Stimulated activated CD8-positive, alpha-beta memory T cell treated with anti-CD3 and anti-CD28 coated beads, Interleukin-7, amount 100 ng/mL, for 24 hours (primary cell): ENCODE results near the gene MINAR2.

ENCODE experiments used
- DNase-seq: peaks from one replicate; pipeline ENCODE4 v3.0.0-alpha.2; 2020; ENCODE audit warnings: low read depth

MINAR2 gene

GRCh38 chr5:129771058-129771838, 23.4 kb downstream of the MINAR2 start:
- DNase-seq: no peak

DNA sequence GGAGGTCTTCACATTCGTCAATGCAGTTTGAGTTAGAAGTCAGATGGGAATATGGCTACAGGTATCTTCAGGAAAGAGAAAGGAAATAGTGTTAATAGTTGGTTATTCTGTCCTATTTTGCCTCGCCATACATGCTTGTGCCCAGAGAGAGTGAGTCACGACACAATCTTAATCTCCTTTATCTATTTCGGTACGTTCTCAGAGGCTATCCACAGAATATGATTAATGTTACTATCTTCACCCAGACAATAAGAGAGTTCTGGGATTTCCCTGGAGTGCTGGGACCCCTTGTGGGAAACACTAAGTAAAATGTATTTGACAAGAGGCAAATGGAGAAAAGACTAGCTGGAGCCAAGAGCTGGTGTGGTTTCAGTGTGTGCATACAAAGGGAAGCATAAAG, 25.5 kb downstream of the MINAR2 start:
- no peak for DNase-seq

DNA sequence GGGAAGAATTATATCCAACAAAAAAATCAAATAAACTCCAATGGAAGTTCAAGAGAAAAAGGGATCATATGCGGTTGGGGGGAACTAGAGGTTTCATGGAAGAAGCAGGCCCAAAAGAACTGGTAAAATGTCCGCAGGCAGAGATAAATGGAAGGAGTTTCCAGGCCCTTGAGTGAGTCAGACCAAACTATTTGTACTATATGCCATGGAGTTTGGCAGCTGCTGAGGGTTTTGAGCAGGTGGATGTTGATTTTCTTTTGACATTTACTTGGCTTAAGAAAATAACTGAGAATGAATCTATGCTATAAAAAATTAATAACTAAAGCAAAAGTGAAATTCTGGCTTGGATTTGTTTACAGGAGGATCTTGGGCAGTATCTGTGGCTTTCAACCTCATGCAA, 33.7 kb downstream of the MINAR2 start:
- DNase-seq: no peak

- DNase-seq: no peak
These were observed 55.5 kb downstream of the MINAR2 start for GRCh38 chr5:129803403-129803802.

- DNase-seq: no peak
These were observed 56.8 kb downstream of the MINAR2 start for GRCh38 chr5:129804705-129805104.

DNA sequence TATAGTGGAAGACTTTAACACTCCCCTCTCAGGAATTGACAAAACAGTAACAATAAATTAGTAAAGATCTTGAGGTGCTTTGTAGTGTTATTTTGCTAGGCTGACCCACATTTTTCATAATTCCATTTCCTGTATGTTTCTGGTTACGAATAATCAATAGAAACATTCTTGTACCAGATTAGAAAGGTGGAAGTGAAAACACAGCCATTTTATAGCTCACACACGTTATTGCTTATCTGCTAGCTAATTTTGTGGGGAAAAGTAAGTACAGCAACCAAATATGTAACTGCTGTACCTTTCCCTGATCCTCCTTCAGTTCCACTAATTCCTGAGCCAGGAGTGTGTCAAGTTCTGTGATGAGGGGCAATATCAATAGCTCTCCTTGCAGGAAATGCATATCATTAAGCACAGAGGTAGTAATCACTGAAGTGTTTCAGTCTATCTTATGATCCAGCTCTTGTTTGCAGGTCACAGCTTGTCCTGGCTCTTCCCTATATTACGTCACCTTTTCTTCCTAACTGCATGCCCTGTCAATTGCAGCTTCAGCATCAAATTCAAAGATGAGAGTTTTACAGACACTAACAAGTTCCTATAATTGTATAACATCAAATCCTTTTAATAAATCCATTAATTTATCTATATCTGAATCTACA, 59.4 kb downstream of the MINAR2 start:
- DNase-seq: no peak
